ENCODE results near the gene GALNT14.
"Not testable (repeated sequence)": the region's sequence is repeated elsewhere in the genome, so short reads cannot be mapped to it uniquely, and the experiment has no call there.

GALNT14 gene
- 0 to 0.17 (median 0.09) reads per million in 3 donors for total RNA-seq

DNA sequence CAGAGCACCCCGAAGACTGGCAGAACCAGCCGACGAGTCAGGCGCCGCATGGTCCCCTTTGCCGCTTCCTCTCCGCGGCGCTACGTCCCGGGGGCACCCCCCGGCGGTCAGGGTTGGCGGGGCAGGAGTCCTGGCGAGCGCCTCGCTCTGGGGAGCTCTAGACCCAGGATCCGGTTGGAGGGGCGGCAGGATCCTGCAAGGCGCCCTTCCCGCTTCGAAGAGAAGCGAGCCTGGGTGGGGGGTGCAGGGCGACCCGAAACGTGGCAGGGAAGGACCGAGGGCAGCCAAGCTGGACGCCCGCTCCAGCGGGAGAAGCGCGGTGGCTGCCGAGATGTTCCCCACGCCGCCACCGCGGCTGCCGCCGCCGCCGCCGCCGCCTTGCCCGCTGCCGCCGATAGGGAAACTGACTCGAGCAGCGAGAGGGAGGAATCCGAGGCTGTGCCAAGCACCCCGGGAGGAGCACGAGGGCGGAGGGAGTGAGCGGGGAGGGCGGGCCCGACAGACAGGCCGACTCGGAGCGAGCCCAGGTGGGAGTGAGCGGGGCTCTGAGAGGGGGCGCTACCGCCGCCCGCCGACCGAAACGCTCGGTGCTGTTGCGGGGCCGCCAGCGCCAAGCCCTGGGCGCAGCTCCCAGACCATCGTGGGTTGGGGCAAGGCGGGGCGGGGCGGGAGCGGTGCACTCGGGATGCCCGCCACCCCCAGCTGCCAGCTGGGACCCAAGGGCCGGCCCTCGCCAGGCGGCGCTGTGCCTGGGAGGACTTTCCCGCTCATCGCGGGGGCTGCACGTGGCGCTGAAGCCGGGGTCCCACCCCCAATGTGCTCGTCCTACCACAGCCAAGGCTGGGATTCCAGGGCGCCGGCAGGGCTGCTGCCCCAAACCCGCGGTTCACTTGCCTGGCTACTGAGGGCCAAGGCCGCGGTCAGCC, at the start of gene GALNT14:
Gene GALNT14, minus strand, starts transcription at position 404 of the 926 bp plus-strand sequence. Its CDS starts 354 bp downstream, at position 50.
- H3K27ac ChIP-seq (ENCODE audit: insufficient read depth, low read length, poor library complexity, severe bottlenecking) = no peak within 1 kb of the TSS
- H3K27me3 ChIP-seq (replicated peaks; ENCODE audit: control insufficient read depth, insufficient read depth, low read length, poor library complexity, severe bottlenecking) = peaks cover 24% of the 10 kb centered on the region

GRCh38 chr2:31187166-31187565, 48.9 kb upstream of the GALNT14 start:
- Histone ChIP-seq H3K27ac (ENCODE audit: insufficient read depth, low read length, poor library complexity, severe bottlenecking) (no peak overlapping the region), H3K4me3 (ENCODE audit: insufficient read depth, low read depth, low read length, poor library complexity, severe bottlenecking) (no peak overlapping the region), H3K27me3 (replicated peaks; ENCODE audit: control insufficient read depth, insufficient read depth, low read length, poor library complexity, severe bottlenecking) (no peaks in the 10 kb centered on the region), H3K4me1 (ENCODE audit: control insufficient read depth, insufficient read depth, low read length, poor library complexity, severe bottlenecking) (no peaks in the 10 kb centered on the region), H3K36me3 (ENCODE audit: control insufficient read depth, insufficient read depth, low read length) (no peaks in the 10 kb centered on the region), H3K9me3 (ENCODE audit: control insufficient read depth, low read length) (no peaks in the 10 kb centered on the region)
- no peak for DNase-seq

More for the DNA sequence above, at the start of gene GALNT14:
- Histone ChIP-seq H3K4me3 (ENCODE audit: insufficient read depth, low read depth, low read length, poor library complexity, severe bottlenecking) (peak within 1 kb of the TSS; percentile 39), H3K4me1 (ENCODE audit: control insufficient read depth, insufficient read depth, low read length, poor library complexity, severe bottlenecking) (peaks cover 11% of the 10 kb centered on the region), H3K9me3 (ENCODE audit: control insufficient read depth, low read length) (no peaks in the 10 kb centered on the region), H3K36me3 (ENCODE audit: control insufficient read depth, insufficient read depth, low read length) (no peaks in the 10 kb centered on the region)
- no peak for DNase-seq

DNA sequence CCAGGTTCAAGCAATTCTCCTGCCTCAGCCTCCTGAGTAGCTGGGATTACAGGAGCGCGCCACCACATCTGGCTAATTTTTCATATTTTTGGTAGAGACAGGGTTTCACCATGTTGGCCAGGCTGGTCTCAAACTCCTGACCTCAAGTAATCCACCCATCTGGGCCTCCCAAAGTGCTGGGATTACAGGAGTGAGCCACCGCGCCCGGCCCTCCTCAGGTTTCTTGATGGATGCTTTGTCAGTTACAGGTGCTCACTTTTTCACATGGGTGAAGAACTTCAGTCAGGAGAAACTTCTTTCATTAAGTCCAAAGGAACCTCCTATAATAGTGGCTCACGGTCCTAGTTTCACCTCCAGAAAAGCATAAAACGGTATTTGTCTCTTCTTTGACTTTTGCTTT, 45.7 kb upstream of the GALNT14 start:
- H3K9me3 ChIP-seq (ENCODE audit: control insufficient read depth, low read length); H3K27ac ChIP-seq (ENCODE audit: insufficient read depth, low read length, poor library complexity, severe bottlenecking); H3K36me3 ChIP-seq (ENCODE audit: control insufficient read depth, insufficient read depth, low read length); H3K4me3 ChIP-seq (ENCODE audit: insufficient read depth, low read depth, low read length, poor library complexity, severe bottlenecking); H3K27me3 ChIP-seq (replicated peaks; ENCODE audit: control insufficient read depth, insufficient read depth, low read length, poor library complexity, severe bottlenecking); DNase-seq; H3K4me1 ChIP-seq (ENCODE audit: control insufficient read depth, insufficient read depth, low read length, poor library complexity, severe bottlenecking): not testable (repeated sequence)

DNA sequence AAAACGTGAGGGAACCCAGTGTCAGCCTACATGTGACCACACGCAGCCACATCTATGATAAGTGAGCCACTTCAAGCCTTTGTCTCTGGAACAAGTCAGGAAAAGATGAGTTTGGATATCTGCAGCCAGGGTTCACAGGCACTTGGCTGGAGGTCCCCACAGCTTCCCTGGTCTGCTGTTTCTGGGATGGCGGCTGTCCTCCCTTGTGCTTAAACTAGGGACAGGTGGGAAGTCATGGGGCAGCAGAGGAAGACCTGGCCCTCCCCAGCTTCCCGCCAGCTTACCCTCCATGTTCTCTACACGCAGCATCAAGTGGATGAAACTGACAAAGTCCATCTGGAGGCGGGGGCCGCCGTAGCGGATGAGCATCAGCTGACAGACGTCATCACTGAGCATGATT, 38.5 kb upstream of the GALNT14 start:
- Histone ChIP-seq H3K27ac (ENCODE audit: insufficient read depth, low read length, poor library complexity, severe bottlenecking) (no peak overlapping the region), H3K4me3 (ENCODE audit: insufficient read depth, low read depth, low read length, poor library complexity, severe bottlenecking) (no peak overlapping the region), H3K4me1 (ENCODE audit: control insufficient read depth, insufficient read depth, low read length, poor library complexity, severe bottlenecking) (no peaks in the 10 kb centered on the region), H3K27me3 (replicated peaks; ENCODE audit: control insufficient read depth, insufficient read depth, low read length, poor library complexity, severe bottlenecking) (no peaks in the 10 kb centered on the region), H3K36me3 (ENCODE audit: control insufficient read depth, insufficient read depth, low read length) (no peaks in the 10 kb centered on the region), H3K9me3 (ENCODE audit: control insufficient read depth, low read length) (no peaks in the 10 kb centered on the region)
- no peak for DNase-seq

GRCh38 chr2:31171142-31171541, 32.9 kb upstream of the GALNT14 start:
- H3K9me3 ChIP-seq (ENCODE audit: control insufficient read depth, low read length) = no peaks in the 10 kb centered on the region
- H3K4me3 ChIP-seq (ENCODE audit: insufficient read depth, low read depth, low read length, poor library complexity, severe bottlenecking) = no peak overlapping the region
- DNase-seq = no peak
- H3K4me1 ChIP-seq (ENCODE audit: control insufficient read depth, insufficient read depth, low read length, poor library complexity, severe bottlenecking) = no peaks in the 10 kb centered on the region
- H3K27ac ChIP-seq (ENCODE audit: insufficient read depth, low read length, poor library complexity, severe bottlenecking) = no peak overlapping the region
- H3K36me3 ChIP-seq (ENCODE audit: control insufficient read depth, insufficient read depth, low read length) = no peaks in the 10 kb centered on the region
- H3K27me3 ChIP-seq (replicated peaks; ENCODE audit: control insufficient read depth, insufficient read depth, low read length, poor library complexity, severe bottlenecking) = no peaks in the 10 kb centered on the region

GRCh38 chr2:31170071-31170698, 31.9 kb upstream of the GALNT14 start:
- H3K27ac ChIP-seq (ENCODE audit: insufficient read depth, low read length, poor library complexity, severe bottlenecking) = no peak overlapping the region

DNA sequence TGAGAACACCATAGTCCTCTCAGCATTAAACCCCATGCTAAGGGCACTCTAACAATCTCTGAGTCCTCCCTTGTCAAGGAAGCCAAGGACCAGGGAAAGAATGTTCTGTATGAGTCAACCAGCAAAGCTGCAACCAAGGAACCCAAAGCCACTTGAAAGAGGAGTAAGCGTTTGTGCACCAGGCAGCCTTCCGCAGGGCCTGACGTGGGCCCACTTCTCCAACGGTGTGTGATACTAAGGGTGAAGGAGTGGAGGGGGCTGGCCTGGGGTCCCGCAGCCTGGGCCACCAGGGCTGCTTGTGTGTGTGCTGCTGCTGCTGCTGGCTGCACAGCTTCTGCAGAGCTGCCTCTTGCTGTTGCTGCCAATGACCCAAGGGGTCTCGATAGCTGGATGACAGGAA, 30.1 kb upstream of the GALNT14 start:
- no peaks in the 10 kb centered on the region for H3K36me3 ChIP-seq (ENCODE audit: control insufficient read depth, insufficient read depth, low read length)
- H3K4me3 ChIP-seq (ENCODE audit: insufficient read depth, low read depth, low read length, poor library complexity, severe bottlenecking) = no peak overlapping the region

More at GRCh38 chr2:31170071-31170698, 31.9 kb upstream of the GALNT14 start:
- no peaks in the 10 kb centered on the region for H3K4me1 ChIP-seq (ENCODE audit: control insufficient read depth, insufficient read depth, low read length, poor library complexity, severe bottlenecking)
- no peaks in the 10 kb centered on the region for H3K27me3 ChIP-seq (replicated peaks; ENCODE audit: control insufficient read depth, insufficient read depth, low read length, poor library complexity, severe bottlenecking)
- peak in 2 of 3 donors; percentile 2 to 15 for DNase-seq
- no peaks in the 10 kb centered on the region for H3K36me3 ChIP-seq (ENCODE audit: control insufficient read depth, insufficient read depth, low read length)
- no peaks in the 10 kb centered on the region for H3K9me3 ChIP-seq (ENCODE audit: control insufficient read depth, low read length)
- no peak overlapping the region for H3K4me3 ChIP-seq (ENCODE audit: insufficient read depth, low read depth, low read length, poor library complexity, severe bottlenecking)

GRCh38 chr2:31166925-31167324, 28.7 kb upstream of the GALNT14 start:
- no peaks in the 10 kb centered on the region for H3K36me3 ChIP-seq (ENCODE audit: control insufficient read depth, insufficient read depth, low read length)
- no peaks in the 10 kb centered on the region for H3K27me3 ChIP-seq (replicated peaks; ENCODE audit: control insufficient read depth, insufficient read depth, low read length, poor library complexity, severe bottlenecking)
- H3K4me1 ChIP-seq (ENCODE audit: control insufficient read depth, insufficient read depth, low read length, poor library complexity, severe bottlenecking) = no peaks in the 10 kb centered on the region
- no peak for DNase-seq
- H3K4me3 ChIP-seq (ENCODE audit: insufficient read depth, low read depth, low read length, poor library complexity, severe bottlenecking) = no peak overlapping the region
- H3K9me3 ChIP-seq (ENCODE audit: control insufficient read depth, low read length) = no peaks in the 10 kb centered on the region
- H3K27ac ChIP-seq (ENCODE audit: insufficient read depth, low read length, poor library complexity, severe bottlenecking) = no peak overlapping the region

More for the DNA sequence above, 30.1 kb upstream of the GALNT14 start:
- no peak for DNase-seq
- H3K9me3 ChIP-seq (ENCODE audit: control insufficient read depth, low read length) = no peaks in the 10 kb centered on the region
- H3K4me1 ChIP-seq (ENCODE audit: control insufficient read depth, insufficient read depth, low read length, poor library complexity, severe bottlenecking) = no peaks in the 10 kb centered on the region
- H3K27ac ChIP-seq (ENCODE audit: insufficient read depth, low read length, poor library complexity, severe bottlenecking) = no peak overlapping the region
- H3K27me3 ChIP-seq (replicated peaks; ENCODE audit: control insufficient read depth, insufficient read depth, low read length, poor library complexity, severe bottlenecking) = no peaks in the 10 kb centered on the region

- no peak for DNase-seq
- H3K9me3 ChIP-seq (ENCODE audit: control insufficient read depth, low read length) = no peaks in the 10 kb centered on the region
- no peaks in the 10 kb centered on the region for H3K27me3 ChIP-seq (replicated peaks; ENCODE audit: control insufficient read depth, insufficient read depth, low read length, poor library complexity, severe bottlenecking)
- no peaks in the 10 kb centered on the region for H3K36me3 ChIP-seq (ENCODE audit: control insufficient read depth, insufficient read depth, low read length)
- no peak overlapping the region for H3K27ac ChIP-seq (ENCODE audit: insufficient read depth, low read length, poor library complexity, severe bottlenecking)
- H3K4me3 ChIP-seq (ENCODE audit: insufficient read depth, low read depth, low read length, poor library complexity, severe bottlenecking) = no peak overlapping the region
- H3K4me1 ChIP-seq (ENCODE audit: control insufficient read depth, insufficient read depth, low read length, poor library complexity, severe bottlenecking) = no peaks in the 10 kb centered on the region
These were observed 24.8 kb upstream of the GALNT14 start for GRCh38 chr2:31163011-31163539.

DNA sequence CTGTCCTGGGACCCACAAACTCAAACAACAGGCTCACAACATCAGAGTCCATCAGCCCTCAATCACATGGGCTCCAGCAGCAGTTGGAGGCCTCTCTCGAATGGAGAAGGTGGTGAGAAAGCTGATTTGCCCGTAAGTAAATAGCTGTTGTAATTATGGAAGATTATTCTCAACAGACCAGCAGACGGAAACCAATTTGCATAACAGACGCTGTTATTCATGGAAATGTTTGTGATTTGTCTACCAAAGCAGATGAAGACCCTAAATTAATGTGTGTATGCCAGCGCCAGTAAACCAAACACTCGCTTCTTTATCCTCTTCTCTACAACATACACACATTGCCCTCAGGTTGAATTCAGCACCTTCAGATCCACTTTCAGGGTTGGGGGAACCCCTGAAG, 23.4 kb upstream of the GALNT14 start:
- Histone ChIP-seq H3K27ac (ENCODE audit: insufficient read depth, low read length, poor library complexity, severe bottlenecking) (no peak overlapping the region), H3K27me3 (replicated peaks; ENCODE audit: control insufficient read depth, insufficient read depth, low read length, poor library complexity, severe bottlenecking) (no peaks in the 10 kb centered on the region), H3K4me1 (ENCODE audit: control insufficient read depth, insufficient read depth, low read length, poor library complexity, severe bottlenecking) (no peaks in the 10 kb centered on the region), H3K4me3 (ENCODE audit: insufficient read depth, low read depth, low read length, poor library complexity, severe bottlenecking) (no peak overlapping the region), H3K36me3 (ENCODE audit: control insufficient read depth, insufficient read depth, low read length) (no peaks in the 10 kb centered on the region), H3K9me3 (ENCODE audit: control insufficient read depth, low read length) (no peaks in the 10 kb centered on the region)
- DNase-seq = no peak

Data from effector memory CD4-positive, alpha-beta T cell (primary cell).